GM18519 (cell line): ENCODE results near the gene BCL11B.
"Not testable (repeated sequence)": the region's sequence is repeated elsewhere in the genome, so short reads cannot be mapped to it uniquely, and the experiment has no call there.

Experiments used
- ATAC-seq: cut with Tn5 transposase; IDR thresholded peaks from one replicate; pipeline ENCODE4 v1.9.1; 2021; ENCODE audit warnings: mild to moderate bottlenecking, moderate library complexity; ENCODE audit not compliant: unreplicated experiment, low FRiP score

The BCL11B gene

DNA sequence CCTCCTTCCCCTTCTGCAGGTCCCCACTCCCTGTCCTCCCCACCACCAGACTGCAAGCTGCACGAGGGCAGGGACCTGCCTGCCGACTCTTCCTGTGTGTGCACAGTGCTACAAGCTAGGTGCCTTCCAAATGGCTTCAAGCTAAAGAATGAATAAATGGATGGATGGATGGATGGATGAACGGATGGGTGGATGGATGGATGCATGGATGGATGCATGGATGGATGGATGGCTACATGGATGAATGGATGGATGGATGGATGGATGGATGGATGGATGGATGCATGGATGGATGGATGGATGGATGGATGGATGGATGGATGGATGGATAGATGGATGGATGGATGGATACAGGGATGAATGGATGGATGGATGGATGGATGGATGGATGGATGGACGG, 43.2 kb downstream of the BCL11B start:
- ATAC-seq = not testable (repeated sequence)

DNA sequence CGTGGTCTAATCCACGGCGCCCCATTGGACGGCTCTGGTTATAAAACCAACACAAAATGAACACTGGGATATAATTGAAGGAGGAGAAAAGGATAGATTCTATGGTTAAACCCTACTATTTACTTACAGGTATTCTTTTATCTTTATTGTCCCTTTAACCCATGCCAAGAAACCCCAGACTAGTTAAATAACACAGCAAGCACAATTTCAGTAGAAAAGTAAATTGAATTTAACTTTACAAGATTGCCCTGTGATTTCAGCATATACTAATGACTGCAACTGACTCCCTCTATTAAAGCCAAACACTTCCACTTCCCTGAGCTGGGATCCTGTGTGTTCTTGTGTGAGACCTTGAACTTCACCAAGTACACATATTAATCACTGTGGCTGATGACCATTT, 45.3 kb downstream of the BCL11B start:
- no peak for ATAC-seq

DNA sequence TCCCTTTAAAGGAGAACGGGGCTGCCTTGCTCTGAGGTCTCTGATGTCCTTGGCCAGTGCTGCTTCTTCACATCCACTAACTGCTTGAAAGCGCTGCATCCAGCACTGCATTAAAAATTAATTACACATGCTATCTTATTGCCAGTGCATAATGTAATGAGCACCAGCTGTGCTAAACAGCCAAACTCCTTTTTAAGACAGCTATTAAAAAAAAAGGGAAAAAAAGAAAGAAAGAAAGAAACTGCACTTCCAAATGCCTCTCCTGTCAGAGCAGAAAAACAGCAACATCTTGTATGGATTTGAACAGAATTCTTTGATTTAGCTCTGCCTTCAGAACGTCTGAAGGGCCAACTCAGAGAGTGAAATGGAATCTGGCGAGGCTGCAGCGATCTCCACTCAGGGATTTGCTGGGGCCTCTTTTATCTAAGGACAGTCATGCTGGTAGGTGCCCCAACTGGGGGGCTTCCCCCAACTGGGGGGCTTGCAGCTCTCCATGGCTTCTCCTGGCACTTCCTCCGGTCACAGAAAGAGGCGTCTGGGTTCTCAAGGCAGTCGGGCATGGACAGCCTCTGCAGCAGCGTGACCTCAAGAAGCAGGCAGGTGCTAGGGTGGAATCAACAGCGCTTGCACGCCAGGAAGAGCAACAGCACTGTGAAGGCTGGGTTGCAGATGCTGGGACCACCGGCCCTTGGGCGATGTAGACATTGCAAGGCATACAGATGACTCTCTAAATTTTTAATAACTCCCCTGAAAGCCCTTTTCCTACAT, 46.4 kb downstream of the BCL11B start:
- no peak for ATAC-seq

DNA sequence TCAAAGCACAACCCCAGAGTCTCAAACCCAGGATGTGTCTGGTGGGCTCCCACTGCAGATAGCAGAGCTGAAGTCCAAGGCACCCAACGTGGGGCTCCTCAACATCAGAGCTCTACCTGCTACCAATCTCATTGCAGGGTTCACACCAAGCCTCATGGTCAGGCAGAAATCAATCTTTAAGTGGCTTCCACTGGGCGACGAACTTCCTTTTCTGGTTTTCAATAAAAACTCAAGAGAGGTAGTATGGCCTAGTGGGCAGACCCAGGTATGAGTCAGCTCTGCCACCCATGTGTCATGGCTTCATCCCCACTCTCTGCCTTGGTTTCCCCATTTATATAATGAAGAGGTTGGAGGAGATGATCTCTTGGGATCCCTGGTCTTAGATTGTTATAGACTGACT, 47.0 kb downstream of the BCL11B start:
- ATAC-seq = no peak

DNA sequence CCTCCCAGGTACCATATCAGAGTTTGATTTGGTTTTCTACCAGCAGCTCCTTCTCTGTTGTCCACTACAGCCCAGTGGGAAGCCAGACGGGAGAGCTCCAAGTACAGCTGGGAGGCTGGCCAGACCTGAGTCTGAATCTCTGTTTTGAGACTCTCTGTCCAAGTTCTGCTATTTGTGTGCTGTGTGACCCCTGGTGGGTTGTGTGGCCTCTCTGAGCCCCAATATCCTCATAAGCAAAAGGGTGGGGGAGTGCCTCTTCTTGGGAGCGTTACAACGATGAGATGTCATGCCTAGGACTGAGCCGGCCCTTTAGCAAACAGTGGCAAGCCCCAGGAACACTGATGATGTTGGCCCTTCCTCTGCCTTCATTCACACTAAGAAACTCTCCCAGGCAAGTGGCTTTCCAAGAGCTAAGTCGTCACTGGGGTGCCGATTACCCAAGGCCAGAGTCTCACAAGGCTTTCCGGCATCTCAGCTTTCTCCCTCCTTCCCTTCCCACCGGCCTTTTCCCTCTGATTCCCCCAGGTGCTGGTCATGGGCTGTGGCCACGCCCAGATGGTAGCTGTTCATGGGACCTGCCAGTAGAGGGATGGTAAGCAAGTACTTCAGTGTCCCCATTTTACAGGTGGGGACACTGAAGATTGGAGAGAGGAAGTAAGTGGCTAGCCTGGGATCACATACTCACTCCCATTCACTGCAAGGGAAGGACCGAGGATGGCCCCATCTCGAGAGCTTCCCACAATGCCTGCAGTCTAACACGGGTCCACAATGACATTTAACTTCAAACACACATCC, 47.7 kb downstream of the BCL11B start:
- no peak for ATAC-seq

DNA sequence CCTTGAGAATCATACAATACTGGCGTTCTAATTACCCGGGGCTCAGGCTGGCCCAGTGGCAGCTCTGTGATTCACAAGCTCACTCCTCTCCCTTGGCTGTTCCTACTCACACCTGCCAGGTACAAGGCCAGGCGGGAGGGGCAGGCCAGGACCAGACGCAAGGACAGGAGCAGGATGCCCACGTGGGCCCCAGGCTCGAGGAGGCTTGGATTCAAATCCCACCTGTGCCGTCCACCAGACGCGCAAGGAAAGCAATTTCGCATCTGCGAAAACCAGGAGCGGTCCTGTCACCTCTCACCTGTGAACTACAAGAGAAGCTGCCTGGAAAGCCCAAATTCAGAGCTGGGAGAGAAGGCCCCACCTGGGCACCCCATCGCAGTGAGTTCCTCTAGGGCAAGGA, 50.6 kb downstream of the BCL11B start:
- no peak for ATAC-seq

DNA sequence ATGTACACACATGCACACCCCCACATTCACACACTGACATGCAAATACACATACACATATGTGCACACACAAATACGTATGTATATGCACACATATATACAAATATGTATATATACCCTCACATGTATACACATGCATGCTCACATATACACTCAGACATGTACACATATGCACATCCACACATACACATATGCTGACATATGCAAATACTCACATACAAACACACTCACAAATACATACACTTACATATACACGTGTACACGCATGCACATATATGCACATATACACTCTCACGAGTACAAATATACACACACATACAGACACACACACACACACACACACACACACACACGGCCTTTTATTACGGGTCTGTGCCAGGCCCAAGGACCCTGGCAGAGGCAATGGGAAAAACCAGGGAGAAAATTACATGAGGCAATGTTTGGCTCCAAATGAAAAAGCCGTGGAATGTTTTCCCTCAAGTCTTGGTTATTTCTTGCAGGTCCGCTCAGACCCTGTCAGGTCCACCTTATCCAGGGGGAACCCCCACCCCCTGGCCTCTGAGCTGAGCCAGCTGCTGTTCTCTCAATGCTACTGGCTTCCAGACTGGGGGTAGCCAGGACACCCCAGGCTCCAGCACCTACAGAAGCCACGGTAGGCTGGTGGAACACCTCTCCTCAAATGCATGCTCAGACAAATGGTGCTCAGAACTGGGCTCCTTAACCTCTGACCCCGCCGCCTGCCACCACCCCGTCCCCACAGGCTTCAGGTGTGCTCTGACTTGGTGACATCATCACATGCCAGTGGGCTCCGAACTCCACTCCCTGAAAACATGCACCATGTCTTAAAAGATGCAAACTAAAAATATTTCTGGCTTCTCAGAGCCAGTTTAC, 54.7 kb downstream of the BCL11B start:
- no peak for ATAC-seq

DNA sequence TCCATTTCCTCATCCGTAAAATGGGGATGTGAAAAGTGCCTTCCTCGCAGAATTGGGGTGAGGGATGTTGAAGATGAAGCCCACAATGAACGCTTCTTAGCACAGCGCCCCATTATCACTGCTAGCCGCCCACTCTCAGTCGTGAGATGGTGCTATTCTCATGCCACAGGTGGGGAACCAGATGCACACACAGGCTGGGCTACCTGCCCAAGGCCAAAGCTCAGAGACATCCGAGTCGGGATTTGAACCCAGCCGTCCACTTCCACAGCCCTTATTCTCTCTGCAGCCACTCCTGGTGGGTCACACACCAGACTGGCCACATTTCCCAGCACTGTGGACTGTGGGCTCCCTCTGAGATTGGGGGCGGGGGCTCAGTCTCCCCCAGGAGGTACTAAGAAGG, 55.8 kb downstream of the BCL11B start:
- no peak for ATAC-seq

DNA sequence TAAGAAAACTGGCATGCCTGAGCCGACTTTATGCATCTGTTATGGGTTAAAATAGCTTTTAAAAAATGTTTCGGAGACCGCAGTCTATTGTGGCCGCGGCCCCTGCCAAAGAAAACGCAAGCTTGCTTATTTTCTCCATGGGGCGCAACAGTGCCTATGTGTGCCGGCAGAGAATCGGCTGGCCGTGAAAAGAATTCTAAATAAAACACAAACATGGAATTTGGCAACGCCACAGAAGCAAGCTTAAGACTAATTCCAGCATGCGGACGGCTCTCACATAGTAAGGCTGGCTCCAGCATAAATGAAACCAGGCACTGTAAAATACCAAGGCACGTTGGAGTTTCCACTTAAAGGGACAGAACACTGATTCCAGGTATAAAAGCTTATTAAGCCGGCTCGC, 56.7 kb downstream of the BCL11B start:
- no peak for ATAC-seq

DNA sequence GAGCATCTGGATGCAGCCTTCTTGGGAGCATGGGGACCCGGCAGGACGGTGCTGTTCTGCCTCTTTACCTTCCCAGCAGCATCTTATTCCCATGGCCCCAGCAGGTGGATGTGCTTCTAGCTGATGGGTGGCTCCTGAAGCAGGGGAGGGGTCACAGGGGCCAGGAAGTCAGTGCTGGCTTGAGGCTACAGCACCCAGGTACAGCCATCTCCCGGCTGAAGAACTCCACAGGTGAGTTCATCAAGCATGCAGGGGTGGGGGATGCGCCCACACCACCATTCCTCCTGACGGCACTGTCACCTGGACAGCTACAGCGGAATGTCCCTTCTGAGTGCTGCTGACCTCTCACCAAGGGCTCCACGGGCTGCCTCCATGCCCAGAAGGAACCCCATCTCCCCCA, 57.3 kb downstream of the BCL11B start:
- no peak for ATAC-seq

DNA sequence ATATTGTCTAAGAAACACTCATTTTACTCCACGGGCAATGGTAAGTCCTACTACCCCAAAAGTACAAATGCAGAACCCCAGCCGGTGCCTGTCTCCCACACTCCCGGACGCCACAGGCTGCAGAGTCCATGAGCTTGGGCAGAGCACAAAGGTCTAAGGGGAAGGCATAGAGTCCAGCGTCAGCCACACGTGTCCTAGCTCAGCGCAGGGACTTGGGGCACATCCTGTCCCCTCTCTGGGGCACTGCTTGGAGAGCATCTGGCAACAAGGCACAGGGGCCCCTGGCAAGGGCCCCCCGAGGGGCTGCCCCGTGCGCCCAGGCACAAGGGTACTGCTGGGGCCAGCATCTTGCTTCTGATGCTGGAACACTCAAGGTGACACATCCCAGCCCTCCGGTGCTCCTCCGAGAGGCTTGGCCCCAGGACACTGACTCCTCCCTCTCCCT, 58.4 kb downstream of the BCL11B start:
- no peak for ATAC-seq

DNA sequence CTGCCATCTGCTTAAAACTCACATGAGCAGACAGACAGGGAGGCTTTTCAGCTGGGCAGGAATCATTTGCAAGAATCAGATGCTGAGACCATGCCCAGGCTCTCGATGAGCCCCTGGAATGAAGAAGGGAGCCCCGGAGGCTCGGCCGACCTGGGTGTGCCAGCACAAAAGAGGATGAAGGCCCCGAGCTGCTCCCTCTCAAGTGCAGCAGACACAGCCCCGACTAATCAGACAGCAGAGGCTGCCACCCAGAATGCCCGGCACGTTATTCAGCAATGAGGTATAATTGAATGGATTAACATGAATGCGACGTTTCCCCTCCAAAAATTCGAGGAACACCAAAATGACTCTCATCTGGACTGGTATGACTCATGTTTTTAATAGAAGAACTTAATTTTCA, 58.9 kb downstream of the BCL11B start:
- ATAC-seq = no peak

DNA sequence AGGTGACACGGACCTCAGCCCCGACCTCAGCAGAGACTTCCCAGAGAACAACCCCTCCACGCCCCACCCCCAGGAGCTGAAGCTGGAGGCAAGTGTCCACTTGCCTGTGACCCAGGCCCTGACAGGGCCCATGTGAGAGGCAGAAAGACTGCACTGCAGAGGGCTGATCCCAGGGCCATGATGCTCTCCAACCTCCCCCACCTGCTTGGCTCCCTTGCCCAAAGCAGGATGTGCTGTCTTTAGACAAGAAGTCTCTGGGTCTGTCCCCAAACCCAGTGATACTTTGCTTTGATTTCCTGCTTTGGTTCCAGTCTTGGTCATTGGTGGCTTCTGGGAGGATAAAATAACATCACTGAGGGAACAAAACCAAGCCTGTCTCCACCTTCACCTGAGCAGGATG, 59.4 kb downstream of the BCL11B start:
- ATAC-seq = no peak

DNA sequence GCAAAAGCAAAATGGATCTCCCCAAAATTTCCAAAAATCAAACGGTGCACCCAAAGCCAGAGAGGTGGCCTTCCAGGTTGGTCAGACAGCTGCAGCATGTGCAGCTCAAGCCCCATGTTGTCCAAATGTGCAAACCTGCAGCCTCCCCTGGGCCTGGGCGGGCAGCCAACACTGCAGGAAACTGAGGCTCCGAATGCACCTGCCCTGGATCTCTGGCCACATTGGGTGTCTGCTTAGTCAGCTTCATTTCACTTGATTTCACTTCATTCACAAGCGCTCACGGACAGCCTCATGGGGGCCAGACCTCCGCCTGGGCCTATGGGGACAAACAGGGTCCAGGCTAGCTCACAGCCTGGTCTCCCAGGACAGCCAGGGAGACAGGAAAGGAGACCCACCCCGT, 59.8 kb downstream of the BCL11B start:
- ATAC-seq = no peak

DNA sequence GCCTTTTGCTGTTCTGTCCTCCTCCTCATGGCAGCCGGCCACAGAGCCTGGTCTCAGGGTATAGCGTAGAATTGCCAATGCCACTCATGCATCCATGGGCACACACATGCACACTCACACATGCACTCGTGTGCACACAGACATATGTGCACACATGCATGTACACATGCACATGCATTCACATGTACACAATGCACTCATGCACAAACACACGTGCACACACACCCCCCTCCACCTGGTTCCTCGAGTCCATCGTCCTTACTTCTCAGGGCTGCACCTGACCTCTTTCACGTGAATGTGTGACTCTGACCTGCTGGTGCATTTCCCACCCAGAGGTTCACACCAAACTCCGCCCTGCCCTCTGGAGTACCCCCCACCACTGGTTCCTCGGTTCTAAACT, 60.6 kb downstream of the BCL11B start:
- ATAC-seq = no peak

DNA sequence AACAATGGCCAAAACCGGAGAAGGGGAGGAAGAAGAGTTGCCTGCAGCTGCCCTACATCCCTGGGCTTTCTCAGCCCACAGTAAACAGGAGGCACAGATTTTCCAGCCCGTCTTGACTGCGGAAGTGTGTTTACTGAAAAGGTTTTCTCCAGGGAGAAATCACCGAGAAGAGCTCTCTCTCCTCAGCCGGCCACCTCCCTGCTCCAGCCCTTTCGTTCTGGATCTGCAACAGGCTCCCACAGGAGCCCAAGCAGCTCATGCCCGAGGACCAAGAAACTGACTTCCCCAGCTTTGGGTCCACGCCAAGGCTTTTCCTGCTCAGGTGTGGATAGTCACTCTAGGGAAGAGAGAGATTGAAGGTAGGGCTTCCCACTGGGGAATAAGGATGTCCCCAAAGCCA, 61.7 kb downstream of the BCL11B start:
- ATAC-seq = no peak

DNA sequence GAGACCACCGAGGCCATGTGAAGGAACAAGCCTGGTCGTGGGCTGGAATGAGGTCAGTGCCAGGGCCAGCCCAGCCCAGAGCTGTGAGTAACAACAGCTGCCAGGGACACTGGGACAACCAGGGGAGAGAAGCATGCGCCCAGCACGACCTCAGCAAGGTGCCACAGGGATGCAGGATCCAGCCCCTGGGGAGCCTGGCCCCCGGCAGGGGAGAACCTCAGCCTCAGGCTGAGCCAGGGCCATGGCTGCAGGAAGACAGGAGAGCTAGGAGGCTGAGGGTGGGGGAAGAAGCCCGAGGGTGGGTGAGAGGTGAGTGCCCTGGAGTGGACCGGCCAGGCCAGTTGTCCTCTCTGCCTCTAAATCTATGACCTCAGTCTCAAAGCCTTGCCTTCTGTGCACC, 62.6 kb downstream of the BCL11B start:
- no peak for ATAC-seq

DNA sequence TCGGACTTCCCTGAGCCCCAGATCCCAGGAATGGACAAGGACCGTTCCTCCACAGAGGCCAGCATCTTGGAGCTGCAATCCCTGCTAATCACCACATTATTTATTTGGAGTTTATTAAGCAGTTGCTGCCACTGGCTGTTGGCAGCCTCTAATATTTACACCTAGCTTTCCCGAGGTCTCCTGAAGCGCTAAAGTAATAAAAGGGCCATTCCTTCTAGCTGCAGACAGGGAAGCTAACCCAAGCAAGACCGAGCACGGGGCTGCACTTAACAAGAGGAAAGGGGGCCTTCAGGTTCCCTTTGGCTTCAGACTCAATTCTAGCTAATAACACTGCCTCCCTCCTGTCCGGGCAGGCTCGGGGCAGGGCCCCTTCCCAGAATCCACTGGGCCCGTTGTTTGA, 63.7 kb downstream of the BCL11B start:
- ATAC-seq = no peak

DNA sequence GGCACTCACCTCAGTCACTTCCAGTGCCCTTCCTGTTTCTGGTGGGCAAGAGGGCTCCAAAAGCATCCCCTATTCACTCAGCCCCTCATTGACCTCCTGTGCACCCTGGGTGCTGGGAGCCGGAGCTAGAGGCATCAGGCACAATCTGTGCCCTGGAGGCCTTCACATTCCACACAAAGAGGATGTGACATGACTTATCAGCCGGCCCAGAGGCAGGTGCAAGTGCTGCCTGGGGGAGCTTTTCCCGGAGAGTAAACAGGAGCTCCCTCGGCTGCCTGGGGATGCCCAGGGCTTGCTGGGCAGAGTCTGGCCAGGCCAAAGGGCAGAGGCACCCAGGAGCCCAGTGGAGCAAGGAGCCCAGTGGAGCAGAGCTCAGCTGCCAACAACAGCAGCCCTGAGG, 64.5 kb downstream of the BCL11B start:
- no peak for ATAC-seq

DNA sequence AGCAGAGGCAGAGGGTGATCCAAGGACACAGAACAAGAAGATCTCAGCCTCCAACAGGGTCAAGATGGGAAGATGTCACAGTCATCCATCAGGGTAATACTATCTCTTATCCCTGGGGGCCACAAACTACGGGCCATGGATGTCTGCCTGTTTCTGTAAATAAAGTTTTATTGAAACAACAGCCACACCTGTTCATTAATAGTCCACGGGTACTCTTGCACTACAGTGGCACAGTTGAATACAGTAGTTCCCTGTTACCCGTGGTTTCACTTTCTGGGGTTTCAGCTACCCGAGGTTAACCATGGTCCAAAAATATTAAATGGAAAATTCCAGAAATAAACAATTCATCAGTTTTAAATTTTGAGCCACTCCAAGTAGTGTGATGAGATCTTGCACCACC, 65.9 kb downstream of the BCL11B start:
- ATAC-seq = no peak

DNA sequence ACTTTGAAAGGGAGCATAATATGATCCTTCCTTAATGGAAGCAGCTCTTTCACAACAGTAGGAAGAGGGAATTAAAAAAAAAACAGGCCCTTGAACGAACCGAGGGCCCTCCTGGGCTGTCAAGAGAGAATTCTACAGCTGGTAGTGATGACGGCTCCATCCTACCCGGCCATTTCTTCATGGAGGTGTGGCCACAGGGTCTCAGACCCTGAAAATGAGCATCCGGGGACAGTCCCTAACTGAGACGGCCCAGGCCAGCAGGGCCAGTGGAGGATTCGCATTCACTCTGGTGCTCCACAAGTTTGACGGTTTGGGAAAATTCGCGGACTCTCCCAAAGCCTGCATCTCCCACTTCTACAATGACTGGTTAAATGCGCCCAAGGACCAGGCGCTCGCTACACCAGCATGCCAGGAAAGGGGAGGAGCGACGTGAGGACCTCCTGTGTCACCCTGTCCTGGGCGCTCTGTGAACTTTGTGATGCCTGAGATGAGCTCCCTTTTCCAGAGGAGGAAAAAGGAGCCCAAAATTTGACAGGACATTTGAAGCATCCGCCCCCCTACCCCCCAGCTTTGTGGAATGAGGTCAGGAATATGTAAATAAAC, 66.8 kb downstream of the BCL11B start:
- ATAC-seq = no peak
